Measurements from ENCODE around the gene CFP.

DNA sequence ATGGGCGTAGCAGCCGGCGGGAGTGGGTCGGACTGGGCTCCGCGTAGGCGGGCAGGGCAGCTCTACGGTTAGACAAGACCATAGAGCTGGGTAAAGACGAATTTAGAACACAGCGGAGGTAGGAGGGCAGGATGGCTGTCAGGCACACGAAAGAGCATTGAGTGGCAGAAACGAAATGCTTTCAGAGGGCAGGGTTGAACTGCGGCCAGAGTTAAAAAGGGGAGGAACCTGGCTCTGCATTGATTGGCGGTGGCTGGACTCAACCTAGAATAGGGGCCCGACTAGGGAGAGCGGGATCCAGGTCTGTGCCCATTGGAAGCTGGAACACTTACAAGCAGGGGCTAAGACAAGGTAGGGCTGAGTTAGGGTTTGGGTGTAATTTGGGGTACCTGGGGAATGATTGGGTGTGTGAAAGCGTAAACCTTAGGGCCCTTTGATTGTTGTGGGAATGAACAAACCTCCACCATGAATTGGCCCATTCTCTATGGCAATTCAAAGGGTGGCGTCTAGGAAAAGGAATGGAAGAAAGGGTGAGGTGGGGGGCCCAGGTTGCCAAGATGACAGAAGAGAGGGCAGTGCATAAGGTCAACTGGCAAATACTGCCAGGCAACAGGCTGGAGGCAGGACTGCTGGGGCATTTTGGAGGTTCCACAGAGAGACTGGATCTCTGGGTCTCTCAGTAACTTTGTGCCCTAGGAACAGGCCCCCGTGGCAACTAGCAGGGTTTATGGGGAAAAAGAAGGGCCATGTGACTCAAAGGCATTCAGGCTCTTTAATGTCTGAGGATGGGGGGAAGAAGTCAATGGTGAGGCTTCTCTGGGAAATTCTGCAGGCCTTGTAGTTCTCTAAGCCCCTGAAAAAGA lies 21.5 kb upstream of the CFP start:
- TF ChIP-seq, protein P1, sequence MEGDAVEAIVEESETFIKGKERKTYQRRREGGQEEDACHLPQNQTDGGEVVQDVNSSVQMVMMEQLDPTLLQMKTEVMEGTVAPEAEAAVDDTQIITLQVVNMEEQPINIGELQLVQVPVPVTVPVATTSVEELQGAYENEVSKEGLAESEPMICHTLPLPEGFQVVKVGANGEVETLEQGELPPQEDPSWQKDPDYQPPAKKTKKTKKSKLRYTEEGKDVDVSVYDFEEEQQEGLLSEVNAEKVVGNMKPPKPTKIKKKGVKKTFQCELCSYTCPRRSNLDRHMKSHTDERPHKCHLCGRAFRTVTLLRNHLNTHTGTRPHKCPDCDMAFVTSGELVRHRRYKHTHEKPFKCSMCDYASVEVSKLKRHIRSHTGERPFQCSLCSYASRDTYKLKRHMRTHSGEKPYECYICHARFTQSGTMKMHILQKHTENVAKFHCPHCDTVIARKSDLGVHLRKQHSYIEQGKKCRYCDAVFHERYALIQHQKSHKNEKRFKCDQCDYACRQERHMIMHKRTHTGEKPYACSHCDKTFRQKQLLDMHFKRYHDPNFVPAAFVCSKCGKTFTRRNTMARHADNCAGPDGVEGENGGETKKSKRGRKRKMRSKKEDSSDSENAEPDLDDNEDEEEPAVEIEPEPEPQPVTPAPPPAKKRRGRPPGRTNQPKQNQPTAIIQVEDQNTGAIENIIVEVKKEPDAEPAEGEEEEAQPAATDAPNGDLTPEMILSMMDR (IDR thresholded peaks at IDR 0.05; ENCODE audit: low read depth, low read length, poor library complexity, severe bottlenecking): no peak
- no peak for TF ChIP-seq EZH2phosphoT487 (IDR thresholded peaks at IDR 0.05; ENCODE audit: borderline replicate concordance, low read length)
